8988T (cell line): ENCODE results near the gene PCDHGC4.

ENCODE experiments used
- DNase-seq: peaks from one replicate; pipeline ENCODE4 v3.0.0; 2011

Gene PCDHGC4

GRCh38 chr5:141532726-141533125 lies 47.9 kb downstream of the PCDHGC4 start:
- DNase-seq = no peak

- DNase-seq = no peak
These were observed 49.1 kb downstream of the PCDHGC4 start for GRCh38 chr5:141533897-141534296.

- no peak for DNase-seq
These were observed 49.8 kb downstream of the PCDHGC4 start for GRCh38 chr5:141534492-141535213.
